A673 (cell line): ENCODE measurements around the gene OR7C1.

Source experiments
- CTCF ChIP-seq: fragments of 300-800, 200-600 bp; sonication (generic); conservative IDR thresholded peaks from 2 replicates; pipeline ENCODE4 v1.5.1; 2017; ENCODE audit warnings: low read depth, mild to moderate bottlenecking, antibody characterized with exemption, low read length, moderate library complexity, mixed read lengths
- EZH2 ChIP-seq: fragments of 200-600 bp; sonication (generic); IDR thresholded peaks from 2 replicates; pipeline ENCODE4 v1.6.1; 2017; ENCODE audit warnings: borderline replicate concordance, low read depth, mild to moderate bottlenecking, mixed read lengths, antibody characterized with exemption, low read length; ENCODE audit not compliant: poor library complexity, severe bottlenecking

- no peak for TF ChIP-seq CTCF
- no peak for TF ChIP-seq EZH2
These were observed 73.4 kb downstream of the OR7C1 start for GRCh38 chr19:14761607-14762006.
